HL-60 (cell line): ENCODE measurements around the gene RAB40B.

Source experiments
- DNase-seq, 2 experiments: peaks; one replicate each; pipeline ENCODE4 v3.0.0-alpha.2; 2010 to 2020; ENCODE audit warnings: low read depth in 1 of 2, low spot score in 1 of 2
- H3K27ac ChIP-seq: fragments of 250-450 bp; sonication (Bioruptor Pico); replicated peaks from 2 replicates; pipeline ENCODE4 v1.5.1; 2020; ENCODE audit warnings: mild to moderate bottlenecking, moderate library complexity
- H3K27me3 ChIP-seq: fragments of 250-450 bp; sonication (Bioruptor Pico); 2 replicates; pipeline ENCODE4 v1.5.1; 2021; ENCODE audit warnings: mild to moderate bottlenecking, moderate library complexity; ENCODE audit not compliant: insufficient read depth, poor library complexity, severe bottlenecking
- H3K4me3 ChIP-seq: replicated peaks from 2 replicates; pipeline ENCODE4 v1.5.1; 2011; ENCODE audit warnings: mild to moderate bottlenecking, control low read depth, low read length; ENCODE audit not compliant: insufficient read depth
- GABPA ChIP-seq: IDR thresholded peaks from 2 replicates; pipeline ENCODE4 v1.6.1; 2012; ENCODE audit warnings: low read depth
- POLR2AphosphoS5 ChIP-seq: IDR thresholded peaks from 2 replicates; pipeline ENCODE4 v1.6.1; 2012; ENCODE audit warnings: low read depth
- SPI1 ChIP-seq: IDR thresholded peaks from 2 replicates; pipeline ENCODE4 v1.6.1; 2012; ENCODE audit warnings: low read depth, mild to moderate bottlenecking, borderline replicate concordance
- TF ChIP-seq, protein P1 (sequence below): IDR thresholded peaks from one replicate; pipeline ENCODE4 v1.5.1; 2011; ENCODE audit warnings: low read length, control low read depth, inconsistent platforms; ENCODE audit not compliant: insufficient read depth
- TF ChIP-seq, protein P2 (sequence below): IDR thresholded peaks from 2 replicates; pipeline ENCODE4 v1.6.1; 2012; ENCODE audit warnings: low read depth; ENCODE audit not compliant: insufficient replicate concordance

The RAB40B gene

DNA sequence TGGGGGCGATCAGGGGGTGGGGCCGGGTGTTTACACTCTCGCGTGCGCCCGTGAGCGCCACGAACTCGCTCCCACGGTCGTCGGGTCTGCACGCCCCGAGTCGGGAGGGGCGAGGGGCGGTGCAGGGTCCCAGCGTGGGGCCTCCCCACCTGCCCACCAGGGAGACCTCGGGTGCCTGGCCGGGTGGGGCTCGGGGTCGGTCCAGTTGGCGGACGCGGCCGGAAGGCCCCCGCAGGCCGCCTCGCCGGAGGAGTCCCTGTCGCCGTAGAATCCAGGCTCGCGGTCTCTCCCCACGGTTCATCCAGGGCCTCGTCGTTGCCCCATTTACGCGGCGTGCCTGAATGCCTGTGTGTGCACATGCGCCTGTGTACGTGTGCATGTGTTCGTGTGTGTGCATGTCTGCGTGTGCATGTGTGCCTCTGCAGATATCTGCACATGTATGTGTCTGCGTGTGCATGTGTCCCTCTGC lies 510 bp upstream of the RAB40B start:
- Histone ChIP-seq H3K4me3 (peak overlapping the region; percentile 60), H3K27me3 (peaks cover 8% of the 10 kb centered on the region), H3K27ac (no peak overlapping the region)
- peak in 1 of 2 experiments; percentile 5 for DNase-seq
- TF ChIP-seq POLR2AphosphoS5 = no peak
- TF ChIP-seq SPI1 = no peak
- TF ChIP-seq, protein P1, sequence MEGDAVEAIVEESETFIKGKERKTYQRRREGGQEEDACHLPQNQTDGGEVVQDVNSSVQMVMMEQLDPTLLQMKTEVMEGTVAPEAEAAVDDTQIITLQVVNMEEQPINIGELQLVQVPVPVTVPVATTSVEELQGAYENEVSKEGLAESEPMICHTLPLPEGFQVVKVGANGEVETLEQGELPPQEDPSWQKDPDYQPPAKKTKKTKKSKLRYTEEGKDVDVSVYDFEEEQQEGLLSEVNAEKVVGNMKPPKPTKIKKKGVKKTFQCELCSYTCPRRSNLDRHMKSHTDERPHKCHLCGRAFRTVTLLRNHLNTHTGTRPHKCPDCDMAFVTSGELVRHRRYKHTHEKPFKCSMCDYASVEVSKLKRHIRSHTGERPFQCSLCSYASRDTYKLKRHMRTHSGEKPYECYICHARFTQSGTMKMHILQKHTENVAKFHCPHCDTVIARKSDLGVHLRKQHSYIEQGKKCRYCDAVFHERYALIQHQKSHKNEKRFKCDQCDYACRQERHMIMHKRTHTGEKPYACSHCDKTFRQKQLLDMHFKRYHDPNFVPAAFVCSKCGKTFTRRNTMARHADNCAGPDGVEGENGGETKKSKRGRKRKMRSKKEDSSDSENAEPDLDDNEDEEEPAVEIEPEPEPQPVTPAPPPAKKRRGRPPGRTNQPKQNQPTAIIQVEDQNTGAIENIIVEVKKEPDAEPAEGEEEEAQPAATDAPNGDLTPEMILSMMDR = no peak
- TF ChIP-seq, protein P2, sequence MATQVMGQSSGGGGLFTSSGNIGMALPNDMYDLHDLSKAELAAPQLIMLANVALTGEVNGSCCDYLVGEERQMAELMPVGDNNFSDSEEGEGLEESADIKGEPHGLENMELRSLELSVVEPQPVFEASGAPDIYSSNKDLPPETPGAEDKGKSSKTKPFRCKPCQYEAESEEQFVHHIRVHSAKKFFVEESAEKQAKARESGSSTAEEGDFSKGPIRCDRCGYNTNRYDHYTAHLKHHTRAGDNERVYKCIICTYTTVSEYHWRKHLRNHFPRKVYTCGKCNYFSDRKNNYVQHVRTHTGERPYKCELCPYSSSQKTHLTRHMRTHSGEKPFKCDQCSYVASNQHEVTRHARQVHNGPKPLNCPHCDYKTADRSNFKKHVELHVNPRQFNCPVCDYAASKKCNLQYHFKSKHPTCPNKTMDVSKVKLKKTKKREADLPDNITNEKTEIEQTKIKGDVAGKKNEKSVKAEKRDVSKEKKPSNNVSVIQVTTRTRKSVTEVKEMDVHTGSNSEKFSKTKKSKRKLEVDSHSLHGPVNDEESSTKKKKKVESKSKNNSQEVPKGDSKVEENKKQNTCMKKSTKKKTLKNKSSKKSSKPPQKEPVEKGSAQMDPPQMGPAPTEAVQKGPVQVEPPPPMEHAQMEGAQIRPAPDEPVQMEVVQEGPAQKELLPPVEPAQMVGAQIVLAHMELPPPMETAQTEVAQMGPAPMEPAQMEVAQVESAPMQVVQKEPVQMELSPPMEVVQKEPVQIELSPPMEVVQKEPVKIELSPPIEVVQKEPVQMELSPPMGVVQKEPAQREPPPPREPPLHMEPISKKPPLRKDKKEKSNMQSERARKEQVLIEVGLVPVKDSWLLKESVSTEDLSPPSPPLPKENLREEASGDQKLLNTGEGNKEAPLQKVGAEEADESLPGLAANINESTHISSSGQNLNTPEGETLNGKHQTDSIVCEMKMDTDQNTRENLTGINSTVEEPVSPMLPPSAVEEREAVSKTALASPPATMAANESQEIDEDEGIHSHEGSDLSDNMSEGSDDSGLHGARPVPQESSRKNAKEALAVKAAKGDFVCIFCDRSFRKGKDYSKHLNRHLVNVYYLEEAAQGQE = no peak
- TF ChIP-seq GABPA = no peak

DNA sequence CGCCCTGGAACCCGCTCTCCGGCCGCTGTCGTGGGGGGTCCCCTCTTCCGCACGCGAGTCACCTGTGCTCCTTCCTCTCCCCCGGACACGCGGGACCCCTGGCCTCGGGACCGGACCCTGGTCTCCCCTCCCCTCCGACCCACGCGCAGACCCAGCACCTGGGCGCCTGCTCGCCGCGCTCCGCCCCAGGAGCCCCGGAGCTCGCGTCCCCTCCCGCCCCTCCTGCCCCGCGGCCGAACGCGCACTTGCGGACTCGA lies 762 bp downstream of the RAB40B start:
- DNase-seq = no peak
- H3K27me3 ChIP-seq = peaks cover 8% of the 10 kb centered on the region
- H3K4me3 ChIP-seq = no peak overlapping the region; the same call in none of the 2 replicates
- TF ChIP-seq SPI1 = no peak
- TF ChIP-seq, protein P2 = no peak
- TF ChIP-seq GABPA = no peak
- TF ChIP-seq, protein P1 = no peak
- no peak for TF ChIP-seq POLR2AphosphoS5
- H3K27ac ChIP-seq = no peak overlapping the region

DNA sequence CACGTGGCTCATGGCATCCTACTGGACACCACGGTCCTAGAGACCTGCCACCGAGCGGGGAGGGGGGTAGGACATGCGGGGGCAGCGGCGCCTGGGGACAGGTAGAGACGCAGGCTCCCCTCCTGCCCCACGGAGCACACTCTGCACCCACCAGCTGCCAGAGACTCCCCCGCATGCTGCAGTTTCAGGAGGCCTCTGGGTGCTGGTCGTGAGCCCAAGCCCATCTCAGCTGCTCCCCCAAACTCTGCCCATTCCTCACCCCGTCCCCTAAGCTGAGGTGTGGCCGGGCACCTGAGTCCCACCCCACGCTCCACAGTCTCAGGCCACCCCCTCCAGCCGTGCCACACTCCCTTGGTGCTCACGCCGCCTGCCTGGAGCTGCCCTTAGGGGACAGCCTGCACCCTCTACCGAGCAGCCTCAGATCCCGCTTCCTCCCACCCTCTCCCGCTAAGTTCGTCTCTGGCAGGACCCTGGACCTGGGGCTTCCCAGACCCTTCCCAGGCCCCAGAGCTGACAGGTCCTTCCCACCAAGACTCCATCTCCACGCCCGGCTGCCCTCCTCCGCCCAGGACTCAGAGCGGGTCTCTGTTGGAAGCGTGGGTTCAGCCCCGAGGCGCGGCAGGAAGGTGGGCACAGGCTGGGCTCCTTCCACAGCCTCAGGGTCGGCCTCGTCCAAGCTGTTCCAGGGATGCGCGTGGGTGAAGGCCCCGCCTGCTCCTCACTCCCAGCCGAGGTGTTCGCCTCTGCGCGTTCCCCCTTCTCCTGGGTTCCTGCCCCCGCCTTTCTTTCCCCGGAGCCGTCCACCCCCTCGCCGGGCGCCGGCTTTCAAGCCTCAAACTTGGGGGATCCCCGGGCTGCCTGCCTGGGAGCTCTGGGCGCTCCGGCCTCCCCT lies 1.3 kb downstream of the RAB40B start:
- TF ChIP-seq, protein P2 = no peak
- Histone ChIP-seq H3K27ac (no peak overlapping the region), H3K4me3 (no peak overlapping the region; the same call in 1 of the 2 replicates), H3K27me3 (peaks cover 8% of the 10 kb centered on the region)
- DNase-seq = no peak
